ENCODE data around the gene SLC38A2.

SLC38A2 gene

GRCh38 chr12:46376579-46376978 is 4.0 kb upstream of the SLC38A2 start:
- DNase-seq (ENCODE audit: low read depth, low spot score): no peak

GRCh38 chr12:46374711-46375110 is 2.1 kb upstream of the SLC38A2 start:
- DNase-seq (ENCODE audit: low read depth, low spot score): no peak

DNA sequence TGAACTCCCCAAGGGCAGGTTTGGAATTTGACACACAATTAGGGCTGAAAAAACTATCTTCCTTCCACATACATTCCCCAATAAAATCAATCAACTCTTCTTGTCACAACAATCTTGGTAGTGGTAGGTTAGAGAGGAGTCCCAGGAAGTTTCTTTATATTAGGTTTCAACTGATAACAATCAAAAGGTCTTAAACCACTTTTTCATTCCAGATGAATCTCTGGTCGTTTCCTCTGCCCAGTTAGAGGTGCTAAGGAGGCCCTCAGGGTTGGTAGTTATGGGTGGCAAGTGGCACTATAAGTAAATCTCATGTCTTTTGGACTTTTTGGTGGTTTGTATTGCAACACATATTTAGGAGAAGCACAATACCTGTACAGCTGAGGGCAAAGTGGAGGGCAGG is 1.7 kb upstream of the SLC38A2 start:
- no peak for DNase-seq (ENCODE audit: low read depth, low spot score)

DNA sequence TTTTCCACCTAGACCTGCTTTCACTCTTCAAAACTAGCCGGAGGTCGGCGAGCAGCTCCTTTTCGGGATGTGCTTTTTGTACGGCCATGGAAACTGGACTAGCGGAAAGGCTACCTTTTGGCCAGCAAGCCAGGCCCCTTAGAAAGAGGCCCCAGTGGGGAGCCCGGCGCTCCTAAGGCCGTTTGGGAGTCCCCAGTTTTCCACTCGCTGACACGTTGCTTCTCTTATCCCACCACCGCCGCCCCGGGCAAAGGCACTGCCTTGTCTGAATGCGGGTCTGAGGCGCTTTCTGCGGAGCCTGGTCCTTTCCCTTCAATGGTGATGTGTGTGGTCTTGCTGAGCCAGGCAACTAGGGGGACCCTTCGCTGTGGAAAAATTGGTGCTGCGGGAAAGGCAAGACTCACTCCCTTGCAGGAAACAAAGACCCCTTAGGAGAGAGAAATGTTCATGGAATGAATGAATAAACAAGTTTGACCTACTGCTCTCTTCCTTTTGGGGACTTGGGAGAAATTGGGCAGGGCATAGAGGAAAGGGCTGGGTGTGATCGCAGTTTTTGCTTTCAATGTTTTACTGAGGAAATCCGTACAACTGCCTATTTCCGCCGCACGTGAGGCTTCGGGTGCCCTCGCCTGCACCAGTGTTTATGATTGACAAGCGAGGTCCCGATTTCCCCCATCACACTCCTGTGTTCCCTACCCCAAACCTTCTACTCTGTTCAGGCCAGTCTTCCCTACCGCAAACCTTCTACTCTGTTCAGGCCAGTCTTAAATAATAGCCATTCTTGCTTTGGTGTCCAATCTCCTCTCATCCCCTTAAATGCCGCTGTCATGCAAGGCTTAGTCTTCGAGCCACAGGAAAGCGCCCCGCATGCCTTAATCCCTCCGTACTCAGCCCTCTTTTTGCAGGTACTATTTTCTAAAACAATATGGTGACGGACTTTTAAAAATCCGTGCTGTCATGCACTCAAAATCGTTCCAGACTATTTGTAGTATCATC is 1.0 kb upstream of the SLC38A2 start:
- DNase-seq (ENCODE audit: low read depth, low spot score): peak; percentile 82

DNA sequence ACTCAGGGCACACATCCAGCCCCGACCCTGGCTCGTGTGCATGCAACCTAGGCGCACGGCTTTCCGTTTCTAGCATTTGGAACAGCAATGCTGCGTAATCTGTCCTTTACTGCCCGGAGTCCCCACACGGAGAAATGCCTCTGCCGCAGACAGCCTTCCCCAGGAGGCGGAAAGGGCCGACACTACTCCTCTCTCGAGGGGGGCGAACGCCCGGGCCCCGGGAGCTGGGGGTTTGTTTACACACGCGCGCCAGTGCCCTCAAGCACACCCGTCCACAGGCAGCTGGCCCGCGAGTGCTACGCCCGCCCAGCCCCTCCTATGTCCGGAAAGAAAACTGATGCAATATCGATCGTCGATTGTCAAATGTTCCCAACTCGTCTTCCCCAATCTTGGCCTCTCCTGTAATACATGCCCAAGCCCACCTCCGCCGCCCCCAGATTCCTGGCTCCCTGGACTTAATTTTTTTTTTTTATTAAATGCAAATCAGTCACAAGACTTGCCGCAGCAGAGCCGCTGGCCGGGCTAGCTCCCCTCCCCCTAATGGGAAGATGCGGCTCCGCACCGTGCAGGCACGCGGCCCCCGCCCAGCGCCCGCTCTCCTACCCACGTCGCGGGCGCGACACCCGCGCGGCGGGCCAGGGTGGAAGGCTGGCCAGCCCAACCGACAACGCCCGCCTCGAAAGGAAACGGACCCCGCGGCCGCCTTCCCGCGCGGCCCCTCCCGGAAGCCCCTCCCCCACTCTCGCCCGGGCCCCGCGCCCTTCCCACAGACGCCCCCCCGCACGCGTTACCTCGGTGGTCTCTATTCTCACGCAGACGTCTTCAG is 642 bp downstream of the SLC38A2 start:
- no peak for DNase-seq (ENCODE audit: low read depth, low spot score)

GRCh38 chr12:46370792-46371717 is 1.5 kb downstream of the SLC38A2 start:
- DNase-seq (ENCODE audit: low read depth, low spot score): peak; percentile 97

DNA sequence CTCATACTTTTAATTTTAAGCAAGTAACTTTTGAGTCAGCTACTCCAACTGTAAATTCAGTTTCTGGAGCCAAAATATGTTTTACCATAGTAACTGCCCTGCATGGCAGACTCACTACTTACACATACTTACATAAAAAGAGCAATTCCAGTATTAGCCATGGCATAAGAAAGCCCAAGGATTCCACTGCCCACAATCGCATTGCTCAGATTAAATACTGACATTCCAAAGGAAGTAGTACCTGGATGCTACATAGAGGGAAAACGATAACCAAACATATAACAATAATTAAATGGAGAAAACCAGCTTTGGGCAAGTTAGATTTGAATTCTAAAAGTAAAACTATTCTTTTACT is 2.2 kb downstream of the SLC38A2 start:
- no peak for DNase-seq (ENCODE audit: low read depth, low spot score)

- no peak for DNase-seq (ENCODE audit: low read depth, low spot score)
These were observed 2.8 kb downstream of the SLC38A2 start for GRCh38 chr12:46369474-46370379.

- no peak for DNase-seq (ENCODE audit: low read depth, low spot score)
These were observed 3.5 kb downstream of the SLC38A2 start for GRCh38 chr12:46369095-46369473.

DNA sequence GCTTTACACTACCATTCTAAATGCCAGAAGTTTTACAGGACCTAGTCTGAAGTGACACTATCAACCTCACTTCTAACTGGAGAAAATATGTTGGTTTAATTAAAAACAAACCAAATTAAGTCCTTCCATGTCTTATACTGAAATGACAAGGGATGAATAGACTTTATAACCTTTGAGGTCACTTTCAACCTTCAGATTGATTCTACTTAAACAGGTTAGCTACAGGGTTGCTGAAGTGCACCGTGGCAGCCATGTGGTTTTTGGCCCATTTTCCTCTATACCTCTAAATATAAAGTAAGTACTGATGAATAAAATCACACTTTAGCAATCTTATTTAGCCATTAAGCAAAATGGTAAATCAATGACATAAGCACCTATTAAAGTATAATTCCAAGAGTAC is 3.9 kb downstream of the SLC38A2 start:
- DNase-seq (ENCODE audit: low read depth, low spot score): no peak

- DNase-seq (ENCODE audit: low read depth, low spot score): no peak
These were observed 4.4 kb downstream of the SLC38A2 start for GRCh38 chr12:46368138-46368537.

DNA sequence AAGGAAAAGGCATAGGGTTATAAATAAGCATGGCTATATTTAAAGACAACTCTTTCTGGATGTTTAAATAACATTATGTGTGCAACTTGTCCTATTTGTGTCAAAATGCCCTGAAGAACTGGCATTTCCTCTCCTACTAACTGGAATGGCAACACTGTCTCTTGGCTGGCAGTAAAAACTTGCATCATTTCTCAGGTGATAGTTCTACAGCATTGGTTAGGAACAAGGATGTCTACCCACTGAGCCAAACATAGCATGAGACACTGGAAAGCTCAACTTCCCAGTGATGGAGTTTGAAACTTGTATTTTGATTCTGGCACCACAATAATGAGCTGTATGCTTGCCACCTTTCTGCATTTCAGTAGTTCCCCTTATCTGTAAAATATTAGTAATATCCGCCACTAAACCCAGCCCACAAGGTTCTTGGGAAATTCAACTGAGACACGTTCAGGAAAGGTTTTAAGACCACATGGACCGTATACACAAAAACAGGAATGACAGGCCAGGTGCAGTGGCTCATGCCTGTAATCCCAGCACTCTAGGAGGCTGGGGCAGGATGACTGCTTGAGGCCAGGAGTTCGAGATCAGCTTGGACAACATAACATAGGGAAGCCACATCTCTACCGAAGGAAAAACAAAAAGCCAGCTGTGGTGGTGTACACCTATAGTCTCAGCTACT is 5.1 kb downstream of the SLC38A2 start:
- no peak for DNase-seq (ENCODE audit: low read depth, low spot score)

DNA sequence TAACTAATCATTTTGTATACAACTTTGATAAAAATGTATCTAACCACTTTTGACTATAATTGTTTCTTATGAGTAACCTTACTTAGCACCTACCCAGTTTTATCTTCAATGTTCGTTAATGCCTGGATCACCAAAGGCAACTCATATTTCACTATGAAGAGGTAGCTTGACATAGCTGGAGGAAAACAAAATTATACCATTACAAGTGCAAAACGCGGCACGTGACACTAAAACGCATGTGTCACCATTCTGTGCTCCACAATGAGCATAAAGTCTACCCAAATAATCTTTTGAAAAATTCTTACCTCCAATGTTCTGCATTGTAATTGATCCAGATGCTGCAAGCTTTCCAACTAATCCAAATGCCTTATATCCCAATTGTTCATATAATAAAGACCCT is 5.8 kb downstream of the SLC38A2 start:
- DNase-seq (ENCODE audit: low read depth, low spot score): no peak

GRCh38 chr12:46365951-46366379 is 6.6 kb downstream of the SLC38A2 start:
- no peak for DNase-seq (ENCODE audit: low read depth, low spot score)

GRCh38 chr12:46364777-46365580 is 7.6 kb downstream of the SLC38A2 start:
- DNase-seq (ENCODE audit: low read depth, low spot score): no peak

GRCh38 chr12:46364300-46364696 is 8.3 kb downstream of the SLC38A2 start:
- DNase-seq (ENCODE audit: low read depth, low spot score): no peak

GRCh38 chr12:46363582-46364299 is 8.8 kb downstream of the SLC38A2 start:
- no peak for DNase-seq (ENCODE audit: low read depth, low spot score)

- DNase-seq (ENCODE audit: low read depth, low spot score): no peak
These were observed 9.5 kb downstream of the SLC38A2 start for GRCh38 chr12:46362895-46363581.

Data from ELF-1 (cell line).